ENCODE measurements around the gene ZFYVE9.

- TF ChIP-seq CTCF (CRISPR knock-in tag; IDR thresholded peaks at IDR 0.05): no peak
- TF ChIP-seq EHMT2 (IDR thresholded peaks at IDR 0.05; ENCODE audit: borderline replicate concordance, low read depth, low read length): no peak
- TF ChIP-seq FOXM1 (CRISPR knock-in tag; IDR thresholded peaks at IDR 0.05): no peak
- no peak for TF ChIP-seq ZNF777 (CRISPR knock-in tag; IDR thresholded peaks at IDR 0.05)
- no peak for TF ChIP-seq ZNF629 (CRISPR knock-in tag; conservative IDR thresholded peaks at IDR 0.05)
- no peak for TF ChIP-seq ARNTL (CRISPR knock-in tag; IDR thresholded peaks at IDR 0.05)
- no peak for TF ChIP-seq MTF1 (CRISPR knock-in tag; IDR thresholded peaks at IDR 0.05)
- TF ChIP-seq DNMT3B (CRISPR knock-in tag; conservative IDR thresholded peaks at IDR 0.05): no peak
Measured at GRCh38 chr1:52386458-52386857, 244.6 kb downstream of the ZFYVE9 start.

Data from HepG2 (cell line).